K562 (cell line): ENCODE data around the gene UBE2K. TPM values are rescaled to one million over a fixed set of nuclear protein-coding genes. Genes with fewer than 3 reads are reported as not detected.

Experiments used
- CBX3 ChIP-seq, 2 experiments: IDR thresholded peaks; 1 replicate in 1 of 2; 2 replicates in 1 of 2; pipeline ENCODE4 v1.6.1; 2012; ENCODE audit warnings: inconsistent platforms in 2 of 2, low read length in 2 of 2, borderline replicate concordance in 1 of 2, control low read depth in 1 of 2
- ETV5 ChIP-seq: sonication (generic); formaldehyde crosslinking; IDR thresholded peaks from 2 replicates; pipeline ENCODE4 v1.4.0; 2020; ENCODE audit warnings: low read depth, mild to moderate bottlenecking, missing genetic modification reagents
- HDAC1 ChIP-seq, 2 experiments: fragments of 450-650 bp; IDR thresholded peaks; 2 replicates each; pipeline ENCODE4 v1.6.1; 2016 to 2017; ENCODE audit warnings: inconsistent platforms in 1 of 2, mild to moderate bottlenecking in 1 of 2, moderate library complexity in 1 of 2
- HMGXB4 ChIP-seq: sonication (generic); formaldehyde crosslinking; IDR thresholded peaks from 2 replicates; pipeline ENCODE4 v1.8.1; 2023; ENCODE audit warnings: mild to moderate bottlenecking, missing genetic modification reagents
- MIER1 ChIP-seq: fragments of 450-650 bp; IDR thresholded peaks from 2 replicates; pipeline ENCODE4 v1.6.1; 2016; ENCODE audit warnings: antibody characterized with exemption, mild to moderate bottlenecking, low read depth
- POLR2A ChIP-seq: fragments of 450-650 bp; conservative IDR thresholded peaks from 2 replicates; pipeline ENCODE4 v1.6.1; 2016
- POU5F1 ChIP-seq: fragments of 150-350 bp; IDR thresholded peaks from 2 replicates; pipeline ENCODE4 v1.6.1; 2014; ENCODE audit warnings: borderline replicate concordance, low read length, low read depth, mild to moderate bottlenecking; ENCODE audit not compliant: partially characterized antibody
- RFX1 ChIP-seq: fragments of 450-650 bp; IDR thresholded peaks from 2 replicates; pipeline ENCODE4 v1.6.1; 2016; ENCODE audit warnings: mild to moderate bottlenecking, moderate library complexity
- SIN3A ChIP-seq, 2 experiments: fragments of 150-350 bp in 1 of 2; IDR thresholded peaks; 2 replicates each; pipeline ENCODE4 v1.6.1; 2011 to 2016; ENCODE audit warnings: borderline replicate concordance in 2 of 2, low read depth in 2 of 2, low read length in 2 of 2, mild to moderate bottlenecking in 2 of 2, moderate library complexity in 2 of 2; ENCODE audit not compliant: control insufficient read depth in 1 of 2
- TEAD1 ChIP-seq, 2 experiments: fragments of 450-650 bp in 1 of 2; sonication (generic) in 1 of 2; formaldehyde crosslinking; IDR thresholded peaks; 2 replicates each; pipeline versions ENCODE4 v1.4.0 to v1.8.0; 2020 to 2022; ENCODE audit warnings: mild to moderate bottlenecking in 2 of 2, missing genetic modification reagents in 1 of 2
- ZFP30 ChIP-seq: fragments of 250-450 bp; sonication (Bioruptor Pico); IDR thresholded peaks from 2 replicates; pipeline ENCODE4 v1.8.0; 2022; ENCODE audit warnings: moderate library complexity, mild to moderate bottlenecking, inconsistent platforms, borderline replicate concordance
- ZNF140 ChIP-seq: fragments of 250-450 bp; sonication (Bioruptor Pico); IDR thresholded peaks from 2 replicates; pipeline ENCODE4 v1.8.0; 2021; ENCODE audit warnings: moderate library complexity, mild to moderate bottlenecking, inconsistent platforms
- ZNF143 ChIP-seq: sonication (generic); formaldehyde crosslinking; IDR thresholded peaks from 2 replicates; pipeline ENCODE4 v1.9.0; 2022; ENCODE audit warnings: mild to moderate bottlenecking, missing genetic modification reagents
- ZNF263 ChIP-seq: sonication (generic); formaldehyde crosslinking; IDR thresholded peaks from 2 replicates; pipeline ENCODE4 v1.8.0; 2022; ENCODE audit warnings: mild to moderate bottlenecking, missing genetic modification reagents, borderline replicate concordance
- ZNF316 ChIP-seq: fragments of 450-650 bp; IDR thresholded peaks from 2 replicates; pipeline ENCODE4 v1.6.1; 2016
- ZNF436 ChIP-seq: fragments of 250-450, 450-650 bp; sonication (Bioruptor Pico); formaldehyde crosslinking; IDR thresholded peaks from 2 replicates; pipeline ENCODE4 v1.7.0; 2020; ENCODE audit warnings: mild to moderate bottlenecking
- polyA plus RNA-seq, 8 experiments: library from polyadenylated mRNA; depleted of rRNA in 4 of 8; stranded (reverse) in 5 of 8; unstranded in 3 of 8; fragments of >200 nt; fragmentation: Nextera tagmentation in 2 of 8; fragmentation: Illumina TruSeq in 1 of 8; extraction: Ambion mirVana in 2 of 8; extraction: Trizol in 1 of 8; gene quantifications; 2 replicates each; pipeline versions ENCODE4 v1.2.1 to v1.2.3, GENCODE V29; 2011 to 2014; ENCODE audit warnings: inconsistent platforms in 1 of 8, missing spikeins in 1 of 8
- total RNA-seq, 7 experiments: library from RNA; depleted of rRNA in 6 of 7; stranded (reverse); fragments of >200 nt in 6 of 7; fragmentation: Illumina TruSeq in 2 of 7; extraction: Trizol in 2 of 7; gene quantifications; 2 replicates each; pipeline versions ENCODE4 v1.2.1 to v1.2.3, GENCODE V29; 2011 to 2021; ENCODE audit warnings: low replicate concordance in 1 of 7
- TF ChIP-seq, protein P1 (sequence below): sonication (generic); formaldehyde crosslinking; IDR thresholded peaks from 2 replicates; pipeline ENCODE4 v1.8.0; 2023; ENCODE audit warnings: mild to moderate bottlenecking, missing genetic modification reagents
- TF ChIP-seq, protein P2 (sequence below): sonication (generic); formaldehyde crosslinking; IDR thresholded peaks from 2 replicates; pipeline ENCODE4 v1.8.0; 2022; ENCODE audit warnings: missing genetic modification reagents, mild to moderate bottlenecking, moderate library complexity, borderline replicate concordance
- TF ChIP-seq, protein P3 (sequence below), 2 experiments: fragments of 450-650 bp; conservative IDR thresholded peaks; 2 replicates each; pipeline ENCODE4 v1.6.1; 2017; ENCODE audit warnings: mild to moderate bottlenecking in 2 of 2, moderate library complexity in 2 of 2

Gene UBE2K
- total and polyA plus RNA-seq, 9 of the 15 experiments (the other 6 are each of a cell fraction or from before 2014, with no cell fraction given): 29.8 to 190 (median 62.6) TPM

DNA sequence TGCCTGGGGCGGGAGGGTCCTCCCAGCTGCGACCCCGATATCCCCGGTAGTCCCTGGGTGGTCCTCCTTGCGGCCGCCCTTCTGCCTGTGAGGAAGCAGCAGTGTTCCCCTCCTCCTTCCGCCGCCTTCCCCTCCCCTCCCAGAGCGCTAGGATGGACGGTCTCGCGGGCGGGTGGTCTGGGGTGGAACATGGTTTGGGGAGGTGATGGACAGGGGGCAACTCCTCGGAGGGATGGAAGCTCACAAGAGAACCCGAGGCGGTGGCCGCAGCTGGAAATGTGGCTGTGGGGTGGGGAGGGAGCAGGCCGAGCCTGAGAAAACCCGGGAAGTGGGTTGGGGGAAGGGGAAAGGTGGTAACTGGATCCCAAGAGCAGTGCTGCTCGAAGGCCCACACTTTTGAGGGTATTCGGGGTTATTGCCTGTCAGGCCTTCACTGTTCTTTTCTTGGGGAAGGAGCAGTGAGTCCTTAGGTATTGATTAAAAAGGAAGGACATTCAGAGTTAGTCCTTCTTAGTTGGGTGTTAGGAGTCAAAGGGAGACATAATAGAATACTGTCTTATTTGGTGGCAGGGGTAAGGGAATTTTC, 581 bp downstream of the UBE2K start (continued):
- TF ChIP-seq, protein P1, sequence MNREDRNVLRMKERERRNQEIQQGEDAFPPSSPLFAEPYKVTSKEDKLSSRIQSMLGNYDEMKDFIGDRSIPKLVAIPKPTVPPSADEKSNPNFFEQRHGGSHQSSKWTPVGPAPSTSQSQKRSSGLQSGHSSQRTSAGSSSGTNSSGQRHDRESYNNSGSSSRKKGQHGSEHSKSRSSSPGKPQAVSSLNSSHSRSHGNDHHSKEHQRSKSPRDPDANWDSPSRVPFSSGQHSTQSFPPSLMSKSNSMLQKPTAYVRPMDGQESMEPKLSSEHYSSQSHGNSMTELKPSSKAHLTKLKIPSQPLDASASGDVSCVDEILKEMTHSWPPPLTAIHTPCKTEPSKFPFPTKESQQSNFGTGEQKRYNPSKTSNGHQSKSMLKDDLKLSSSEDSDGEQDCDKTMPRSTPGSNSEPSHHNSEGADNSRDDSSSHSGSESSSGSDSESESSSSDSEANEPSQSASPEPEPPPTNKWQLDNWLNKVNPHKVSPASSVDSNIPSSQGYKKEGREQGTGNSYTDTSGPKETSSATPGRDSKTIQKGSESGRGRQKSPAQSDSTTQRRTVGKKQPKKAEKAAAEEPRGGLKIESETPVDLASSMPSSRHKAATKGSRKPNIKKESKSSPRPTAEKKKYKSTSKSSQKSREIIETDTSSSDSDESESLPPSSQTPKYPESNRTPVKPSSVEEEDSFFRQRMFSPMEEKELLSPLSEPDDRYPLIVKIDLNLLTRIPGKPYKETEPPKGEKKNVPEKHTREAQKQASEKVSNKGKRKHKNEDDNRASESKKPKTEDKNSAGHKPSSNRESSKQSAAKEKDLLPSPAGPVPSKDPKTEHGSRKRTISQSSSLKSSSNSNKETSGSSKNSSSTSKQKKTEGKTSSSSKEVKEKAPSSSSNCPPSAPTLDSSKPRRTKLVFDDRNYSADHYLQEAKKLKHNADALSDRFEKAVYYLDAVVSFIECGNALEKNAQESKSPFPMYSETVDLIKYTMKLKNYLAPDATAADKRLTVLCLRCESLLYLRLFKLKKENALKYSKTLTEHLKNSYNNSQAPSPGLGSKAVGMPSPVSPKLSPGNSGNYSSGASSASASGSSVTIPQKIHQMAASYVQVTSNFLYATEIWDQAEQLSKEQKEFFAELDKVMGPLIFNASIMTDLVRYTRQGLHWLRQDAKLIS (CRISPR knock-in tag): 0 out of 2 replicates have a peak, but pooled peaks have one; percentile 70
- TF ChIP-seq, protein P2, sequence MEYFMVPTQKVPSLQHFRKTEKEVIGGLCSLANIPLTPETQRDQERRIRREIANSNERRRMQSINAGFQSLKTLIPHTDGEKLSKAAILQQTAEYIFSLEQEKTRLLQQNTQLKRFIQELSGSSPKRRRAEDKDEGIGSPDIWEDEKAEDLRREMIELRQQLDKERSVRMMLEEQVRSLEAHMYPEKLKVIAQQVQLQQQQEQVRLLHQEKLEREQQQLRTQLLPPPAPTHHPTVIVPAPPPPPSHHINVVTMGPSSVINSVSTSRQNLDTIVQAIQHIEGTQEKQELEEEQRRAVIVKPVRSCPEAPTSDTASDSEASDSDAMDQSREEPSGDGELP (CRISPR knock-in tag): peak; percentile 62; the same call in 1 of the 2 replicates
- no peak for TF ChIP-seq ZFP30 (CRISPR knock-in tag)
- TF ChIP-seq TEAD1 (CRISPR knock-in tag; IDR thresholded peaks at IDR 0.05): 0 out of 4 replicates have a peak, but pooled peaks of 1 of the 2 experiments have one; percentile 3
- TF ChIP-seq, protein P3, sequence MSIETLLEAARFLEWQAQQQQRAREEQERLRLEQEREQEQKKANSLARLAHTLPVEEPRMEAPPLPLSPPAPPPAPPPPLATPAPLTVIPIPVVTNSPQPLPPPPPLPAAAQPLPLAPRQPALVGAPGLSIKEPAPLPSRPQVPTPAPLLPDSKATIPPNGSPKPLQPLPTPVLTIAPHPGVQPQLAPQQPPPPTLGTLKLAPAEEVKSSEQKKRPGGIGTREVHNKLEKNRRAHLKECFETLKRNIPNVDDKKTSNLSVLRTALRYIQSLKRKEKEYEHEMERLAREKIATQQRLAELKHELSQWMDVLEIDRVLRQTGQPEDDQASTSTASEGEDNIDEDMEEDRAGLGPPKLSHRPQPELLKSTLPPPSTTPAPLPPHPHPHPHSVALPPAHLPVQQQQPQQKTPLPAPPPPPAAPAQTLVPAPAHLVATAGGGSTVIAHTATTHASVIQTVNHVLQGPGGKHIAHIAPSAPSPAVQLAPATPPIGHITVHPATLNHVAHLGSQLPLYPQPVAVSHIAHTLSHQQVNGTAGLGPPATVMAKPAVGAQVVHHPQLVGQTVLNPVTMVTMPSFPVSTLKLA (conservative IDR thresholded peaks at IDR 0.05): 0 out of 4 replicates have a peak, but pooled peaks of 1 of the 2 experiments have one; percentile 7
- TF ChIP-seq HMGXB4: peak; percentile 47
- TF ChIP-seq RFX1: no peak
- TF ChIP-seq ZNF316: peak; percentile 20; the same call in 1 of the 2 replicates
- no peak for TF ChIP-seq ZNF140 (CRISPR knock-in tag)
- TF ChIP-seq ZNF143 (CRISPR knock-in tag): no peak
- TF ChIP-seq HDAC1 (IDR thresholded peaks at IDR 0.05): 0 out of 4 replicates have a peak, but pooled peaks of 1 of the 2 experiments have one; percentile 53
- 0 out of 2 replicates have a peak, but pooled peaks have one; percentile 38 for TF ChIP-seq MIER1
- peak in 1 of 2 experiments; percentile 29; a peak in 1 of 4 replicates for TF ChIP-seq SIN3A (IDR thresholded peaks at IDR 0.05; ENCODE audit: borderline replicate concordance in 2 of 2, control insufficient read depth in 1 of 2, low read depth in 2 of 2, low read length in 2 of 2)
- no peak for TF ChIP-seq POU5F1
- TF ChIP-seq POLR2A: 0 out of 2 replicates have a peak, but pooled peaks have one; percentile 42
- TF ChIP-seq CBX3 (IDR thresholded peaks at IDR 0.05; ENCODE audit: borderline replicate concordance in 1 of 2, low read length in 2 of 2): no peak
- TF ChIP-seq ZNF436 (CRISPR knock-in tag): no peak
- peak; percentile 69 for TF ChIP-seq ZNF263
- TF ChIP-seq ETV5 (CRISPR knock-in tag): 0 out of 2 replicates have a peak, but pooled peaks have one; percentile 13
